GM21367 (cell line): ENCODE data around the gene ICE2.
"Not testable (repeated sequence)": the region's sequence is repeated elsewhere in the genome, so short reads cannot be mapped to it uniquely, and the experiment has no call there.

ENCODE experiments used
- ATAC-seq: cut with Tn5 transposase; IDR thresholded peaks from one replicate; pipeline ENCODE4 v1.9.1; 2021; ENCODE audit not compliant: unreplicated experiment

ICE2 gene

DNA sequence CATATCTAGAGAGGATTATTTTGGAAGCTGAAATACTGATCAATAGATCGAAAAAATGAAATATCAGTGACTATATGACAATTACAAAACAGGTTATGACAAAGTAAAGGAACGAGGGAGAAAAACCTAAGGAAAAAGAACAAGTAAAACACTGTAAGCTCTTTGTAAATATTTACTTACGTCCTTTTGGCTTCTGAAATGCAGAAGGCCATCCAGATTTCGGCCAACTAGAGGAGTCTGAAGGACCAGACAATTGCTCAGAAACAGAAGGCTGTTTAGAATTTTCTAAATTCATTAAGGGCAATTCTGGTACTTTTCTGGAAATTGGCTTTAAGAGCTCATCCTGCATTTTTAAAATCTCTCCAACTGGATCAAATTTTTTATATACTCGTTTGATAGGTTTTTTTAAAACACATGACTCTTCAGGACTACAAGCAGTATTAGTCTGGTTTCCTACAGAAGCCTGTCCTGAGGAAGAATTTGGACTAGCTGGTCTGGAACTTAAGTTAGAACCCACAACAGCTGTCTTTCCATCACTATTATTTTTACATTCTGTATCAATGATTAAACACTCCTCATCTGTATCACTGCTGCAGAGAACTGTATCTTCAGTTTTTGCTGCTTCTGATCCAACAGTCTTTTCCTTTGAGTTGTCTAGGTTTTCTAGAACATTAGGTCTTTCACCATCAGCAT, 30.1 kb downstream of the ICE2 start:
- no peak for ATAC-seq

DNA sequence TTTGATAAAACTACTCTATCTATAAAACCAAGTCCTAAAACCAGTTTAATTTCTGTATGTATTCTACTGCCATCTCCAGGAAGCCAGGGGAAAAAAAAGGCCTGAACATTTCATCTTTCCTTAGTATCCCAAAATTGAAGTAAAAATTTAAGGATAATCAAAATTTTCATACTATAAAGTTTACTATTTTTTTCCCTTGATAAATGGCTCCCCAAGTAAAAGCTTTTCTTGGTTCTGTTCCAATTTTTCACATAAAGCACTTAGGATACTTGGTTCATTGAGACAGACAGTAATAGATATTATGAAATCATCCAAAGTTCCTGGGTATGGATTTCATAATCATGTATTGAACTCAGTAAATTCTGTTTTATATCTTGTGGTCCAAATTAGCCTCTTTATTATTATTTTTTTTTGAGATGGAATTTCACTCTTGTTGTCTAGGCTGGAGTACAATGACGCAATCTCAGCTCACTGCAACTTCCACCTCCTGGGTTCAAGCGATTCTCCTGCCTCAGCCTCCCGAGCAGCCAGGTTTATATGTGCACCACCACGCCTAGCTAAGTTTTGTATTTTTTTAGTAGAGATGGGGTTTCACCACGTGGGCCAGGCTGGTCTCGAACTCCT, 34.5 kb downstream of the ICE2 start:
- no peak for ATAC-seq

DNA sequence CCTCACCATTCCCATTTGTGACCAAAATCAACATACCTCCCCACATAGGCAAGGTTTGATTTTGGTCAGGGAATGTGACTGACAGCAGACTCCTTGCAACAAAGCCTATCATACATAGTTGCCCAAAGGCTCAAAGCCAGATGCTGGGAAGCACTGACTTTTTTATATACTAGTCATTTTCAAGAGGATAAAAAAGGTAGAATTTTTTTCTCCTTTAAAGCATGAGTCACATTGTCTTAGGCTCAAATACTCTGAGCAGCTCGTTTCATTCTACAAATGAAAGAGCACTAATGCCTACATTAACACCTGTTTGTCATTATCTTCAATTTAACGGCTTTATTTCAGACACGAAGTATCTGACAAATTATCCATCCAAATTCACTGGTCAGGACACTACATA, 36.2 kb downstream of the ICE2 start:
- no peak for ATAC-seq

- ATAC-seq = no peak
These were observed 36.8 kb downstream of the ICE2 start for GRCh38 chr15:60442031-60442650.

DNA sequence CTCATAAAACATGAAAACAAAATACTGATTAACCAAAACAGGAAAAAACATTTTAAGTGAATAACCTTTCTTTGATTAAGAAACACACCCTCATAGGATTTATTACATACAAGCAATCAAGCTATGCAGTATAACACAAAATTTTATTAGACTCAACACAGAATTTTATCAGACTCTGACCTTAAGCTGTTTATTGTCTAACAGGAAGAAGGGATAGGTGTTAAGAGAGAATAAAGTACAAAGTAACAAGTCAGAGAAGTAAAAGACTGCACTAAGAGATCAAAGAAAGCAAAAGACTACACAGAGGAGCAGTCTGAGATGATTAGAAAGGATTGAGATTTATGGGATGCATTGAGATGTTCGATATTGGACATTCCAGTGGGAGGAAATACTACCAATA, 37.6 kb downstream of the ICE2 start:
- ATAC-seq = no peak

- ATAC-seq = no peak
These were observed 40.3 kb downstream of the ICE2 start for GRCh38 chr15:60438646-60439045.

GRCh38 chr15:60428935-60429334, 50.0 kb downstream of the ICE2 start:
- no peak for ATAC-seq

- ATAC-seq = no peak
These were observed 52.0 kb downstream of the ICE2 start for GRCh38 chr15:60426870-60427508.

DNA sequence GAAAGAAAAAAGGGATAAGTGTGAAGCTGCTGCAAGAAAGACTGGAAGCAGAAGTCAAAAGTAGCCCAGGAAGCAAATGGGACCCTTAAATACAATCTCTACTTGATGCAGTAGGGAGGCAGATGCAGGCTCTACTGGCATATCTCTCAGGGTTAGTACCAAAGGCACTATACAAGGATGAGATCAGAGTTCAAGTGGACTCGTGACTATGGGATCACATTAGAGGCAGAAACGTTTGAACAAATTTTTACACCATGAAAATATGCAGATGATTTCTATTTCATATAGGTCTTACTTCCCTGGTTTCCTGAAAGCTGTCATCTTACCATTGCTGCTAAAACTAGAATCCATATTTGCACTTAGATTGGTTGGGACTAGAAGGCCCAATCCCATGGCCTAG, 53.5 kb downstream of the ICE2 start:
- no peak for ATAC-seq

DNA sequence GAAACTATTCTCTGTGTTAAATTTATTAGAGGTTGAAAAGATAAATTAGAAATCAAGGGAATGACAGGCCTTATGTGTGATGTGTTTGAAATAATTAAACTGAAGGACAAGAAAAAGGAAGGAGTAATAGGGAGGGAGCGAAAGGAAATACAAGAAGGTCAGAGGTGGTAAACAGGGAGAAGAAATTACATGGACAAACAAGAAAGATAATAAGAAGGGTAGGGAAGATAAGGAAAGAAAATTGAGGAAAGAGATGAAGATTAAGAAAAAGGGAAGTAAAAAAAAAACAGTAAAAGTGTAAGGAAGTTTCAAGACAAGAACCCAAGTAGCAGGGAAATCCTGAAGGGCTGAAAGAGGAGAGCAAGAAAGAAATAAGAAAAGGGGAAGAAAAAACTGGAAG, 54.9 kb downstream of the ICE2 start:
- no peak for ATAC-seq

DNA sequence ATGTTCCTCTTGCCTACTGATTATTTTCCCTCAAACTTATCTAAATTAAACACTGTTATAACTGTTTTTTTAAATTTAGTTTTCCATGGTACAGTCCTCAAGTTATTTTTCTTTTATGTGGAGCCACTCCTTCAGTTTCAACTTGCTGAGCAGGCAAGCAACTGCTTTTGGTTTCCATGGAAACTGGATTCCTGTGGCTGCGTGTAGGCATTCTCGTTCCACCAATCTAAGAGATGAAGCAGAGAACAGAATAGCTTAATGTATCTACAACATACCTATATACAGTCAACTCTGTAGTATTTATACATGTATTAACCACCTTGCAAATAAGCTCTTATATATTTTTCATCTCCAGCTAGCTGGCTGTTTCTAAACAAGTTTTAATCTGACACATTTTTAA, 55.4 kb downstream of the ICE2 start:
- ATAC-seq = no peak

- no peak for ATAC-seq
These were observed 57.4 kb downstream of the ICE2 start for GRCh38 chr15:60421544-60421943.

DNA sequence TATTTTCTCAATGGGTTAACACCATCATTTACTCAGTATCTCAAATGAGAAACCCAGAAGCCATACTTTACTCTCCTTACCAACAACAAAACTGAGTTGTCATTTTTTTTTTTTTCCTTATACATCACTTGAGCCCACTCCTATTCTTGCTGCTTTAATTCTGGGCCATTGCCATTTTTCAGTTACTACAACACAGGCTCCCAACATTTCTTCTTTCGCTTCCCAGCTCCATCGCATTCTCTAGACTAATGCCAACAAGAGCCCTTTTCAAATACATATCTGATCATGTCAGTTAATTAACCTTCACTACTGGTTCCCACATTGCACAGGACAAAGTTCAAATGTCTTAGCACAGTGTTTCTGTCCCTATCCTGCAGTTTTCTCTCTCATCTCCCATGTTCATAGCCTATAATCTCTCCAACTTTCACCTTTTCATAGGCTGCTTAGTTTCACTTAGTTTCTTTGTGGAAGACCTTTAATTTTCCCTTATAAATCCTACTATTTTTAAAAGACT, 58.7 kb downstream of the ICE2 start:
- no peak for ATAC-seq

GRCh38 chr15:60419753-60420152, 59.2 kb downstream of the ICE2 start:
- ATAC-seq = no peak

DNA sequence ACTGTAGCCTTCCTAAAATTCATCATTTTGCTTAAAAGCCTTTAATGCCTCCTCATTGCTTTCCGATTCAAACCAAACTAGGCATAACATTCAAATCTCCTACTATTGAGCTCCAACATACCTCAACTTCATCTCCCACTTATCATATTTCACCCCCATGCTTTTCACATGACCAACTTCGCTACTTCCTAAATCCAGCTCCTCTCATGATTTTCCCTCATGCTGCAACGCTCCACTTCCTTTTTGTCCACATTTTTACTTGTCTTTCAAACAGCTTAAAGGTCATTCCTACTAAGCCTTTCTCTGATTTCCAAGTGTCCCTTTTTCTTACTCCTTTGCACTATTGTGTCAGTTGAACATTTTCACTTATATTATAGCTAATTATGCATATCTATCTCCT, 60.8 kb downstream of the ICE2 start:
- ATAC-seq = no peak

DNA sequence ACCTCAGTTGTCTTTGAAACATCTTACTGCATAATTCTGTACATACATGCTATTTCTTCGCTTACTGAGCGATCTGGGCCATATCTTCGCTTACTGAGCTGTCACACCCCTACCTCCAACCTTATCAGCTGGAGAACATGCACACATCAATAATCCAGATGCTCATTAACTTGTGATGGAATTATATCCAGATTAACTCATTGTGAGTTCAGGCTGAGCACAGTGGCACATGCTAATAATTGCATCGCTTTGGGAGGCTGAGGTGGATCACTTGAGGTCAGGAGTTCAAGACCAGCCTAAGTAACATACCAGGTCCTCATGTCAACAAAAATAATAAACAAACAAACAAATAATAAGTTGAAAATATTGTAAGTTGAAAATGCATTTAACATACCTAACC, 61.8 kb downstream of the ICE2 start:
- ATAC-seq = no peak

GRCh38 chr15:60416484-60416883, 62.5 kb downstream of the ICE2 start:
- no peak for ATAC-seq

DNA sequence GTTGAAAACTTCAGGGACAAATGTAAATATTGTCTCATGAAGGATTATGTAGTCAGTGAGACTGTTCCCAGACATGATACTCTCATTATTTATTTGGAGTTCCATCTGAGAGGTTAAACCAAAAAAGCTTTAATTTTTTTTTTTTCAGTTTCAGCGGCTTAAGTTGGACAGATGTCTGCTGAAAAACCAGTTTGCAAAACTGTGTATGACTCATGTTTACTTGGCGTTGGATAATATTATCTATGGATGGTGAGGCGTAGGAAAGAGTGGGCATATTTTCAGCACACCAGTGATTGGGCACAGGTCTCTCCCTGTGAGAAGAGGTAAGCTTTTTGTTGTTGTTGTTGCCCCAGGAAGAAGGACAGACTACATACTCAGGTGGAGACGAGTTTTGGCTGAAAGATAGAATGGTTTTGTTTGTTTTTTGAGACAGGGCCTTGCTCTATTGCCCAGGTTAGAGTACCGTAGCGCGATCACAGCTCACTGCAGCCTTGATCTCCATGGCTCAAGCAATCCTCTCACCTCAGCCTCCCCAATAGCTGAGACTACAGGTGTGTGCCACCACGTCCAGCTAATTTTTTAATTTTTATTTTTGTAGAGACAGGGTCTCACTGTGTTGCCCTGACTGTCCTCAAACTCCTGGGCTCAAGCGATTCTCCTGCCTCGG, 64.8 kb downstream of the ICE2 start:
- ATAC-seq = no peak

DNA sequence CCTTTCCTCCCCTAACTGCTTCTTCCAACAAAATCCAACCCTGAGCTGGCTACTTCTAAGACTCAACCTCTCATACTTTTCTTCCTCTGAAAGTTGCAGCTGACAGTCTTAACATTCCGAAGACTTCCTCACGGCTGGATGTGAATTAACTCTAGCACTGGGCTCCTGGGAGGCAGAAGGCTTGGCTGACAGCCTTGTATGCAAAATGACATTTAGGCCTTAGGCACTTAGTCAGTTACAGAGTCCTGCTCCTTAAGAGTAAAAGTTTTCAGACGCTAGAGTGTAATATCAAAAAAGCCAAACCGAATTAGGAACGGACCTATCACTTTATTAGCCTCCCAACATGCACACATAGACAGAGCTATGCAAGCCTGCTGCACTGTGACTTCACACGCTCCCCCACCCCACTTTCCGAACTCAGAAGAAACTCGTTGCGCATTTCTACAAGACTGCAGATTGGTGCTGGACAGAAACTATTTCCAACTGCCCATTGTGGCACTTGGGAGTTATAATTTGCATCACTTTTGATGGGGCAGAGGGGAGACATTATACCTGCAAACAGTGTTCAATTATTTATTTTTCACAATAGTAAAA, 65.6 kb downstream of the ICE2 start:
- ATAC-seq = no peak

DNA sequence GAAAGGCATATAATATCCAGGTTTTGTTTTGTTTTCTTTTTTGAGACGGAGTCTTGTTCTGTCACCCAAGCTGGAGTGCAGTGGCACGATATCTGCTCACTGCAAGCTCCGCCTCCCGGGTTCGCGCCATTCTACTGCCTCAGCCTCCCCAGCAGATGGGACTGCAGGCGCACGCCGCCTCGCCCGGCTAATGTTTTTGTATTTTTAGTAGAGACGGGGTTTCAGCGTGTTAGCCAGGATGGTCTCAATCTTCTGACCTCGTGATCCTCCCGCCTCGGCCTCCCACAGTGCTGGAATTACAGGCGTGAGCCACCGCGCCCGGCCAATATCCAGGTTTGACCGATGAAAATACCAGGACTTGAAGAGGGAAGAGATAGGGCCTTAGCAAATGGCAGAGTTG, 66.1 kb downstream of the ICE2 start:
- ATAC-seq = not testable (repeated sequence)
